ENCODE measurements around the gene MRPL36.

- no peak for TF ChIP-seq POLR2AphosphoS5 (IDR thresholded peaks at IDR 0.05; ENCODE audit: low read depth)
- TF ChIP-seq CTCF (IDR thresholded peaks at IDR 0.05; ENCODE audit: insufficient read depth, low read length) = no peak
Measured at GRCh38 chr5:1777281-1778137, 22.1 kb downstream of the MRPL36 start.

All from HL-60 (cell line).